Endothelial cell of umbilical vein (primary cell): ENCODE data around the gene ZFYVE21. TPM values are rescaled to one million over a fixed set of nuclear protein-coding genes. Genes with fewer than 3 reads are reported as not detected.

Experiments used
- BruUV-seq: library from RNA; stranded (reverse); fragments of 400-500 nt; replicated peaks from 2 replicates; lab custom pipeline; 2021; lab: Mats Ljungman, UMichigan
- CTCF ChIA-PET: fragments of 300-600, 350-600 bp; sonication (Branson Sonifier 250); formaldehyde crosslinking; loops from one replicate; lab custom pipeline; 2021; ENCODE audit warnings: antibody characterized with exemption, inconsistent platforms; lab: Charles Lee
- POLR2A ChIA-PET: fragments of 300-600, 350-600 bp; sonication (Branson Sonifier 250); formaldehyde crosslinking; loops from one replicate; lab custom pipeline; 2021; ENCODE audit warnings: antibody characterized with exemption, inconsistent platforms; lab: Charles Lee
- DNase-seq: peaks from one replicate; pipeline ENCODE4 v3.0.0-alpha.2; 2011; ENCODE audit warnings: low read depth, low spot score
- FAIRE-seq: peaks from 2 replicates; lab custom pipeline; 2011; peaks lifted over from hg19 to GRCh38; lab: Jason Lieb, UNC
- H2AFZ ChIP-seq: 2 replicates; pipeline ENCODE4 v1.6.0; 2012; ENCODE audit warnings: low read depth, low read length, control low read depth, inconsistent platforms
- H3K27ac ChIP-seq: 2 replicates; pipeline ENCODE4 v1.5.1; 2011; ENCODE audit warnings: low read depth, mild to moderate bottlenecking, control low read depth, low read length, moderate library complexity; ENCODE audit not compliant: insufficient read depth
- H3K27me3 ChIP-seq, 2 experiments: 2 replicates each; pipeline versions ENCODE4 v1.6.0 to v1.6.1; 2011; ENCODE audit warnings: low read length in 2 of 2, mixed read lengths in 1 of 2; ENCODE audit not compliant: control insufficient read depth in 2 of 2, insufficient read depth in 2 of 2
- H3K36me3 ChIP-seq, 2 experiments: 2 replicates in 1 of 2; 3 replicates in 1 of 2; pipeline ENCODE4 v1.5.1; 2011; ENCODE audit warnings: low read length in 2 of 2, mild to moderate bottlenecking in 1 of 2, moderate library complexity in 1 of 2; ENCODE audit not compliant: control insufficient read depth in 2 of 2, insufficient read depth in 2 of 2; ENCODE audit errors: extremely low read depth in 1 of 2
- H3K4me1 ChIP-seq: 3 replicates; pipeline ENCODE4 v1.5.1; 2011; ENCODE audit warnings: mild to moderate bottlenecking, low read length; ENCODE audit not compliant: control insufficient read depth, insufficient read depth; ENCODE audit errors: extremely low read depth
- H3K4me2 ChIP-seq: 2 replicates; pipeline ENCODE4 v1.6.1; 2011; ENCODE audit warnings: low read length, control low read depth, mixed read lengths; ENCODE audit not compliant: insufficient read depth
- H3K4me3 ChIP-seq, 3 experiments: fragments of 200-600 bp in 1 of 3; sonication (generic), shearing (Covaris generic) in 1 of 3; replicated peaks in 1 of 3; 2 replicates each; pipeline ENCODE4 v1.5.1; 2011 to 2016; ENCODE audit warnings: control low read depth in 3 of 3, low read length in 3 of 3, mild to moderate bottlenecking in 2 of 3, inconsistent platforms in 1 of 3, low read depth in 1 of 3, moderate library complexity in 1 of 3; ENCODE audit not compliant: insufficient read depth in 1 of 3
- H3K79me2 ChIP-seq: 2 replicates; pipeline ENCODE4 v1.6.0; 2012; ENCODE audit warnings: low read length, inconsistent platforms; ENCODE audit not compliant: control insufficient read depth, insufficient read depth
- H3K9ac ChIP-seq: replicated peaks from 2 replicates; pipeline ENCODE3; 2011; ENCODE audit warnings: low read length, control low read depth; ENCODE audit not compliant: insufficient read depth; ENCODE audit errors: extremely low read depth
- H3K9me1 ChIP-seq: replicated peaks from 3 replicates; pipeline ENCODE4 v1.6.0; 2011; ENCODE audit warnings: mild to moderate bottlenecking, low read length; ENCODE audit not compliant: control insufficient read depth, insufficient read depth; ENCODE audit errors: extremely low read depth
- H3K9me3 ChIP-seq: replicated peaks from 2 replicates; pipeline ENCODE4 v1.5.1; 2012; ENCODE audit warnings: low read length, inconsistent platforms; ENCODE audit not compliant: control insufficient read depth, insufficient read depth
- H4K20me1 ChIP-seq: replicated peaks from 2 replicates; pipeline ENCODE3; 2011; ENCODE audit warnings: mild to moderate bottlenecking, low read length; ENCODE audit not compliant: control insufficient read depth, insufficient read depth; ENCODE audit errors: extremely low read depth
- EZH2 ChIP-seq: IDR thresholded peaks from 2 replicates; pipeline ENCODE4 v1.6.1; 2012; ENCODE audit warnings: borderline replicate concordance, low read depth, mild to moderate bottlenecking, moderate library complexity, low read length, inconsistent platforms; ENCODE audit not compliant: severe bottlenecking
- FOS ChIP-seq: IDR thresholded peaks from 2 replicates; pipeline ENCODE4 v1.6.1; 2011; ENCODE audit warnings: mild to moderate bottlenecking, low read length, moderate library complexity, borderline replicate concordance; ENCODE audit not compliant: insufficient read depth
- GATA2 ChIP-seq: IDR thresholded peaks from 2 replicates; pipeline ENCODE4 v1.7.0; 2011; ENCODE audit warnings: low read depth, mild to moderate bottlenecking, moderate library complexity, mixed read lengths, low read length; ENCODE audit not compliant: insufficient read length, insufficient read depth
- JUN ChIP-seq: IDR thresholded peaks from 2 replicates; pipeline ENCODE4 v1.6.1; 2011; ENCODE audit warnings: borderline replicate concordance, low read depth; ENCODE audit not compliant: insufficient read length, insufficient read depth
- MYC ChIP-seq: IDR thresholded peaks from one replicate; pipeline ENCODE4 v1.6.1; 2011; ENCODE audit warnings: mild to moderate bottlenecking, low read depth, low read length
- POLR2A ChIP-seq: IDR thresholded peaks from 2 replicates; pipeline ENCODE4 v1.6.1; 2012; ENCODE audit warnings: low read depth, mild to moderate bottlenecking, control low read depth, low read length
- POLR2AphosphoS5 ChIP-seq: IDR thresholded peaks from 2 replicates; pipeline ENCODE4 v1.6.1; 2012; ENCODE audit warnings: low read depth, mild to moderate bottlenecking, control low read depth, low read length, moderate library complexity; ENCODE audit not compliant: insufficient read depth
- dilution Hi-C: fragments of 300-500 bp; cut with MboI; formaldehyde crosslinking; loops from one replicate; pipeline ENCODE4 v1.15.0; 2019; ENCODE audit warnings: low sequenced_read_pairs; ENCODE audit not compliant: extremely low pct_ligation_motif_present
- intact Hi-C: fragments of 100-400 bp; cut with micrococcal nuclease; formaldehyde crosslinking; loops from one replicate; pipeline ENCODE4 v1.10.0; 2022
- polyA plus RNA-seq, 4 experiments: library from polyadenylated mRNA; depleted of rRNA in 3 of 4; stranded (reverse) in 3 of 4; unstranded in 1 of 4; fragments of >200 nt; gene quantifications; 2 replicates each; pipeline versions ENCODE4 v1.2.1 to v1.2.3, GENCODE V29; 2011 to 2012; ENCODE audit warnings: missing spikeins in 1 of 4
- total RNA-seq: library from RNA; stranded (reverse); gene quantifications from 2 replicates; pipeline ENCODE4 v1.2.3, GENCODE V29; 2021
- TF ChIP-seq, protein P1 (sequence below), 2 donors: IDR thresholded peaks; 1 replicate in 1 of 2; 2 replicates in 1 of 2; pipeline ENCODE4 v1.5.1; 2011; ENCODE audit warnings: low read length in 2 of 2, mild to moderate bottlenecking in 2 of 2, moderate library complexity in 2 of 2, control low read depth in 1 of 2, inconsistent platforms in 1 of 2, low read depth in 1 of 2; ENCODE audit not compliant: insufficient read depth in 1 of 2; ENCODE audit errors: extremely low read depth in 1 of 2
- TF ChIP-seq, protein P2 (sequence below): IDR thresholded peaks from 2 replicates; pipeline ENCODE4 v1.6.1; 2011; ENCODE audit not compliant: insufficient read depth, insufficient read length

The ZFYVE21 gene
- total and polyA plus RNA-seq, 2 donors (not counting 3 experiments of a cell fraction or from before 2014, with no cell fraction given): 54.5 to 98.3 TPM

DNA sequence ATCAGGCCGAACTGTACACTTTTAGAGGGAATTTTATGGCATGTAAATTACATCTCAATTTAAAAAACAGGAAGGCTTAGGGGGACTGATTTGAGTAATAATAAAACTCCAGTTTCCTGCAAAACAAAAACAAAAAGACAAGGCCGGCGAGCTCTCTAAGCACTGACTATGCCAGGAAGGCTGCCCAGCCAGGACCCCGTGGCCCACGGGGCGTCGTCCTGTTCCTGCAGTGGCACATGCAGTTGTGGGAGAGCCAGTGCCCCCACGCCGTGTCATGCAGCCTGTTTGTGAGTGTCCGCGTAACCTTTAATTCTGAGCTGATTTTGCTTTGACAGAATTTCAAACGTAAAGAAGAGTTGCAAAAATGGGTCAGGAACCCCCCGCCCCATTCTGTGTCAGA lies 10.9 kb upstream of the ZFYVE21 start:
- Histone ChIP-seq H3K9ac (peak overlapping the region; percentile 27), H3K36me3 (peaks cover 0 to 20% of the 10 kb centered on the region in 2 experiments), H3K4me2 (peak overlapping the region; percentile 23), H3K27me3 (no peaks in the 10 kb centered on the region), H4K20me1 (no peaks in the 10 kb centered on the region), H3K9me1 (no peaks in the 10 kb centered on the region), H3K4me3 (no peak overlapping the region), H2AFZ (no peak overlapping the region), H3K9me3 (no peaks in the 10 kb centered on the region), H3K27ac (peak overlapping the region; percentile 77), H3K79me2 (no peaks in the 10 kb centered on the region), H3K4me1 (peaks cover 35% of the 10 kb centered on the region)
- peak; percentile 66 for DNase-seq
- intact Hi-C loops (loop anchor here (1.0 kb wide), 1 partner anchor 11 kb away; the partner anchor contains the start of genes XRCC3 and ZFYVE21), dilution Hi-C loops (no loop called here)
- ChIA-PET POLR2A (no interaction called here), CTCF (interaction anchor here (0.8 to 3.1 kb wide), 7 partner anchors 10 to 276 kb away, joined by 3 to 10 read pairs (median 4); partner anchors contain the start of genes XRCC3 and ZFYVE21)
- BruUV-seq: TSS peak; percentile 57
- FAIRE-seq: no peak
- TF ChIP-seq POLR2A (no peak), MYC (no peak), GATA2 (no peak), EZH2 (no peak), POLR2AphosphoS5 (no peak), JUN (no peak), FOS (no peak)
- TF ChIP-seq, protein P1, sequence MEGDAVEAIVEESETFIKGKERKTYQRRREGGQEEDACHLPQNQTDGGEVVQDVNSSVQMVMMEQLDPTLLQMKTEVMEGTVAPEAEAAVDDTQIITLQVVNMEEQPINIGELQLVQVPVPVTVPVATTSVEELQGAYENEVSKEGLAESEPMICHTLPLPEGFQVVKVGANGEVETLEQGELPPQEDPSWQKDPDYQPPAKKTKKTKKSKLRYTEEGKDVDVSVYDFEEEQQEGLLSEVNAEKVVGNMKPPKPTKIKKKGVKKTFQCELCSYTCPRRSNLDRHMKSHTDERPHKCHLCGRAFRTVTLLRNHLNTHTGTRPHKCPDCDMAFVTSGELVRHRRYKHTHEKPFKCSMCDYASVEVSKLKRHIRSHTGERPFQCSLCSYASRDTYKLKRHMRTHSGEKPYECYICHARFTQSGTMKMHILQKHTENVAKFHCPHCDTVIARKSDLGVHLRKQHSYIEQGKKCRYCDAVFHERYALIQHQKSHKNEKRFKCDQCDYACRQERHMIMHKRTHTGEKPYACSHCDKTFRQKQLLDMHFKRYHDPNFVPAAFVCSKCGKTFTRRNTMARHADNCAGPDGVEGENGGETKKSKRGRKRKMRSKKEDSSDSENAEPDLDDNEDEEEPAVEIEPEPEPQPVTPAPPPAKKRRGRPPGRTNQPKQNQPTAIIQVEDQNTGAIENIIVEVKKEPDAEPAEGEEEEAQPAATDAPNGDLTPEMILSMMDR (IDR thresholded peaks at IDR 0.05; ENCODE audit: extremely low read depth in 1 of 2, insufficient read depth in 1 of 2, low read depth in 1 of 2, low read length in 2 of 2): no peak
- TF ChIP-seq, protein P2, sequence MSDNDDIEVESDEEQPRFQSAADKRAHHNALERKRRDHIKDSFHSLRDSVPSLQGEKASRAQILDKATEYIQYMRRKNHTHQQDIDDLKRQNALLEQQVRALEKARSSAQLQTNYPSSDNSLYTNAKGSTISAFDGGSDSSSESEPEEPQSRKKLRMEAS: no peak
